HEK293 (cell line): Measurements from ENCODE around the gene ELL2.

ENCODE experiments used
- CTCF ChIA-PET: fragments of 350-600 bp; formaldehyde crosslinking; extraction: SDS; loops from one replicate; lab custom pipeline; 2021; ENCODE audit warnings: antibody characterized with exemption; lab: Yijun Ruan, JAX
- POLR2A ChIA-PET: fragments of 300-600 bp; formaldehyde crosslinking; extraction: SDS; loops from one replicate; lab custom pipeline; 2020; ENCODE audit warnings: antibody characterized with exemption, inconsistent platforms; lab: Yijun Ruan, JAX
- H3K27ac ChIP-seq: fragments of 200-500 bp; sonication (Bioruptor generic); 2 replicates; pipeline ENCODE4 v1.5.1; 2014; ENCODE audit warnings: low read depth, low read length, control low read depth, inconsistent platforms; ENCODE audit errors: extremely low read depth
- H3K36me3 ChIP-seq, 2 experiments: fragments of 200-500 bp in 1 of 2; sonication (Bioruptor generic) in 1 of 2; 1 replicate in 1 of 2; 2 replicates in 1 of 2; pipeline ENCODE4 v1.5.1; 2014 to 2017; ENCODE audit warnings: inconsistent platforms in 2 of 2, low read length in 2 of 2; ENCODE audit not compliant: control insufficient read depth in 2 of 2, insufficient read depth in 1 of 2
- H3K4me1 ChIP-seq: fragments of 200-500 bp; sonication (Bioruptor generic); 2 replicates; pipeline ENCODE4 v1.5.1; 2014; ENCODE audit warnings: mild to moderate bottlenecking, low read length, inconsistent platforms; ENCODE audit not compliant: control insufficient read depth, insufficient read depth
- H3K4me3 ChIP-seq: 2 replicates; pipeline ENCODE4 v1.5.1; 2011; ENCODE audit warnings: low read depth, mild to moderate bottlenecking, control low read depth, low read length, moderate library complexity
- H3K9me3 ChIP-seq: fragments of 200-500 bp; sonication (Bioruptor generic); 2 replicates; pipeline ENCODE4 v1.5.1; 2014; ENCODE audit warnings: low read depth, low read length, inconsistent platforms; ENCODE audit not compliant: control insufficient read depth, insufficient read depth
- GLIS2 ChIP-seq: fragments of 450-650 bp; formaldehyde crosslinking; IDR thresholded peaks from 2 replicates; pipeline ENCODE4 v1.5.1; 2016; ENCODE audit warnings: missing biosample characterization, missing genetic modification characterization
- HOXC10 ChIP-seq: sonication (generic); formaldehyde crosslinking; IDR thresholded peaks from 2 replicates; pipeline ENCODE4 v1.8.1; 2023; ENCODE audit warnings: mild to moderate bottlenecking, missing genetic modification reagents
- KLF17 ChIP-seq: fragments of 450-650 bp; formaldehyde crosslinking; IDR thresholded peaks from 2 replicates; pipeline ENCODE4 v1.5.1; 2016; ENCODE audit warnings: missing biosample characterization, missing genetic modification characterization
- KLF7 ChIP-seq: fragments of 450-650 bp; formaldehyde crosslinking; IDR thresholded peaks from 2 replicates; pipeline ENCODE4 v1.5.1; 2016; ENCODE audit warnings: missing biosample characterization, missing genetic modification characterization, borderline replicate concordance
- SCRT2 ChIP-seq: fragments of 450-650 bp; formaldehyde crosslinking; IDR thresholded peaks from 2 replicates; pipeline ENCODE4 v1.5.1; 2016; ENCODE audit warnings: missing biosample characterization, missing genetic modification characterization
- ZBTB44 ChIP-seq: fragments of 450-650 bp; IDR thresholded peaks from 2 replicates; pipeline ENCODE4 v1.5.1; 2018; ENCODE audit warnings: missing biosample characterization, mild to moderate bottlenecking, missing genetic modification characterization
- ZFHX2 ChIP-seq: fragments of 450-650 bp; formaldehyde crosslinking; conservative IDR thresholded peaks from 2 replicates; pipeline ENCODE4 v1.5.1; 2016; ENCODE audit warnings: missing biosample characterization, missing genetic modification characterization
- ZNF114 ChIP-seq: fragments of 450-650 bp; formaldehyde crosslinking; IDR thresholded peaks from 2 replicates; pipeline ENCODE4 v1.5.0; 2017; ENCODE audit warnings: missing biosample characterization, missing genetic modification characterization
- ZNF138 ChIP-seq: fragments of 450-650 bp; formaldehyde crosslinking; IDR thresholded peaks from 2 replicates; pipeline ENCODE4 v1.5.1; 2016; ENCODE audit warnings: missing biosample characterization, missing genetic modification characterization, borderline replicate concordance
- ZNF157 ChIP-seq: fragments of 450-650 bp; formaldehyde crosslinking; IDR thresholded peaks from 2 replicates; pipeline ENCODE4 v1.5.1; 2016; ENCODE audit warnings: missing biosample characterization, missing genetic modification characterization
- ZNF19 ChIP-seq: fragments of 450-650 bp; formaldehyde crosslinking; IDR thresholded peaks from 2 replicates; pipeline ENCODE4; 2016; ENCODE audit warnings: missing biosample characterization, missing genetic modification characterization, low read depth
- ZNF37A ChIP-seq: fragments of 450-650 bp; IDR thresholded peaks from 2 replicates; pipeline ENCODE4 v1.5.1; 2018; ENCODE audit warnings: missing biosample characterization, missing genetic modification characterization
- ZNF48 ChIP-seq: fragments of 450-650 bp; formaldehyde crosslinking; IDR thresholded peaks from 2 replicates; pipeline ENCODE4 v1.5.1; 2016; ENCODE audit warnings: missing biosample characterization, missing genetic modification characterization
- ZNF521 ChIP-seq: fragments of 450-650 bp; formaldehyde crosslinking; IDR thresholded peaks from 2 replicates; pipeline ENCODE4 v1.5.1; 2017; ENCODE audit warnings: missing biosample characterization, mild to moderate bottlenecking, missing genetic modification characterization
- ZNF560 ChIP-seq: fragments of 450-650 bp; formaldehyde crosslinking; IDR thresholded peaks from 2 replicates; pipeline ENCODE4 v1.5.1; 2017; ENCODE audit warnings: missing biosample characterization, missing genetic modification characterization, borderline replicate concordance
- ZNF561 ChIP-seq: fragments of 450-650 bp; IDR thresholded peaks from 2 replicates; pipeline ENCODE4 v1.5.1; 2018; ENCODE audit warnings: missing biosample characterization, missing genetic modification characterization, borderline replicate concordance
- ZNF623 ChIP-seq: fragments of 450-650 bp; formaldehyde crosslinking; IDR thresholded peaks from 2 replicates; pipeline ENCODE4 v1.5.1; 2016; ENCODE audit warnings: missing biosample characterization, missing genetic modification characterization
- ZNF624 ChIP-seq: fragments of 450-650 bp; formaldehyde crosslinking; IDR thresholded peaks from 2 replicates; pipeline ENCODE4 v1.5.1; 2017; ENCODE audit warnings: missing biosample characterization, missing genetic modification characterization
- ZNF664 ChIP-seq: fragments of 450-650 bp; formaldehyde crosslinking; IDR thresholded peaks from 2 replicates; pipeline ENCODE4 v1.5.1; 2016; ENCODE audit warnings: missing biosample characterization, missing genetic modification characterization
- ZNF707 ChIP-seq: fragments of 450-650 bp; formaldehyde crosslinking; IDR thresholded peaks from 2 replicates; pipeline ENCODE4 v1.5.1; 2016; ENCODE audit warnings: missing biosample characterization, missing genetic modification characterization
- ZNF747 ChIP-seq: fragments of 450-650 bp; formaldehyde crosslinking; IDR thresholded peaks from 2 replicates; pipeline ENCODE4 v1.5.1; 2016; ENCODE audit warnings: missing biosample characterization, missing genetic modification characterization
- ZNF792 ChIP-seq: fragments of 450-650 bp; formaldehyde crosslinking; IDR thresholded peaks from 2 replicates; pipeline ENCODE4 v1.5.1; 2016; ENCODE audit warnings: missing biosample characterization, missing genetic modification characterization
- TF ChIP-seq, protein P1 (sequence below): fragments of 450-650 bp; formaldehyde crosslinking; IDR thresholded peaks from 2 replicates; pipeline ENCODE4 v1.5.1; 2016; ENCODE audit warnings: missing biosample characterization, missing genetic modification characterization, borderline replicate concordance
- TF ChIP-seq, protein P2 (sequence below): fragments of 450-650 bp; formaldehyde crosslinking; IDR thresholded peaks from 2 replicates; pipeline ENCODE4 v1.5.1; 2016; ENCODE audit warnings: missing biosample characterization, missing genetic modification characterization

ELL2 gene

GRCh38 chr5:95921501-95921900, 40.1 kb downstream of the ELL2 start:
- no peak overlapping the region for H3K27ac ChIP-seq
- no peaks in the 10 kb centered on the region for H3K36me3 ChIP-seq
- no peak overlapping the region for H3K4me3 ChIP-seq
- peaks cover 11% of the 10 kb centered on the region; the same call in 1 of the 2 replicates for H3K4me1 ChIP-seq
- CTCF ChIA-PET = interaction anchor here (0.7 kb wide), 1 partner anchor 13 kb away, joined by 10 read pairs; no protein-coding TSS in a partner anchor
- TF ChIP-seq ZNF521 (tag by site-specific recombination) (no peak), KLF7 (tag by site-specific recombination) (no peak), ZBTB44 (tag by site-specific recombination) (no peak), ZNF792 (tag by site-specific recombination) (no peak), GLIS2 (tag by site-specific recombination) (no peak), ZNF560 (tag by site-specific recombination) (no peak), ZNF561 (tag by site-specific recombination) (no peak), KLF17 (no peak), ZFHX2 (tag by site-specific recombination) (no peak)
- TF ChIP-seq, protein P1, sequence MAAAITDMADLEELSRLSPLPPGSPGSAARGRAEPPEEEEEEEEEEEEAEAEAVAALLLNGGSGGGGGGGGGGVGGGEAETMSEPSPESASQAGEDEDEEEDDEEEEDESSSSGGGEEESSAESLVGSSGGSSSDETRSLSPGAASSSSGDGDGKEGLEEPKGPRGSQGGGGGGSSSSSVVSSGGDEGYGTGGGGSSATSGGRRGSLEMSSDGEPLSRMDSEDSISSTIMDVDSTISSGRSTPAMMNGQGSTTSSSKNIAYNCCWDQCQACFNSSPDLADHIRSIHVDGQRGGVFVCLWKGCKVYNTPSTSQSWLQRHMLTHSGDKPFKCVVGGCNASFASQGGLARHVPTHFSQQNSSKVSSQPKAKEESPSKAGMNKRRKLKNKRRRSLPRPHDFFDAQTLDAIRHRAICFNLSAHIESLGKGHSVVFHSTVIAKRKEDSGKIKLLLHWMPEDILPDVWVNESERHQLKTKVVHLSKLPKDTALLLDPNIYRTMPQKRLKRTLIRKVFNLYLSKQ (tag by site-specific recombination) = no peak
- TF ChIP-seq, all 188 proteins: peak for 0
- H3K9me3 ChIP-seq = no peaks in the 10 kb centered on the region
- POLR2A ChIA-PET = no interaction called here

DNA sequence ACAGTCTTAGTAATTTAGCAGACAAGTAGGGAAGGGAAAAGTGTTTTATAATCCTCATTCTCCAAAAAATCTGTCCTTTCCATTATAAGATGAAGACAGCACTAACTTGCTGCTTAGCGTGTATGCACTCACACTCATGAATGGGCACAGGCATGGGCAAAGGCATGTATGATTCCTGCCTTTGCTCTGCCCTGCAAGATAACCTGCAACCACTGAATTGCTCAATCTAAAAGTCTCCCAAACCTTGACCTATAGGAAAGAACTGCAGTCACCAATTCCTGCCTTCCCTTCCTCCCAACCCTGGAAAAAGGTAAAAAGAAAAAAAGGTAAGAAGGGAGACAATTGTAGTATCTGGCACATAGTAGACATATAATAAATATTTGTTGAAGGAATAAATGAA, 40.8 kb downstream of the ELL2 start:
- Histone ChIP-seq H3K4me3 (no peak overlapping the region), H3K4me1 (peaks cover 13% of the 10 kb centered on the region; the same call in 1 of the 2 replicates), H3K27ac (no peak overlapping the region)
- CTCF ChIA-PET = no interaction called here
- POLR2A ChIA-PET = no interaction called here
- TF ChIP-seq ZNF48 (tag by site-specific recombination) (no peak), ZNF138 (tag by site-specific recombination) (no peak), KLF7 (tag by site-specific recombination) (no peak), ZNF37A (tag by site-specific recombination) (no peak), ZNF664 (no peak), ZNF157 (tag by site-specific recombination) (no peak), ZNF624 (tag by site-specific recombination) (no peak), ZNF19 (no peak), SCRT2 (tag by site-specific recombination) (no peak), ZNF747 (tag by site-specific recombination) (no peak), ZNF623 (no peak), ZNF114 (no peak), HOXC10 (CRISPR knock-in tag) (no peak), ZNF707 (tag by site-specific recombination) (no peak)
- TF ChIP-seq, protein P2, sequence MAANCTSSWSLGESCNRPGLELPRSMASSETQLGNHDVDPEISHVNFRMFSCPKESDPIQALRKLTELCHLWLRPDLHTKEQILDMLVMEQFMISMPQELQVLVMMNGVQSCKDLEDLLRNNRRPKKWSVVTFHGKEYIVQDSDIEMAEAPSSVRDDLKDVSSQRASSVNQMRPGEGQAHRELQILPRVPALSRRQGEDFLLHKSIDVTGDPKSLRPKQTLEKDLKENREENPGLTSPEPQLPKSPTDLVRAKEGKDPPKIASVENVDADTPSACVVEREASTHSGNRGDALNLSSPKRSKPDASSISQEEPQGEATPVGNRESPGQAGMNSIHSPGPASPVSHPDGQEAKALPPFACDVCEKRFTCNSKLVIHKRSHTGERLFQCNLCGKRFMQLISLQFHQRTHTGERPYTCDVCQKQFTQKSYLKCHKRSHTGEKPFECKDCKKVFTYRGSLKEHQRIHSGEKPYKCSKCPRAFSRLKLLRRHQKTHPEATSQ (tag by site-specific recombination) = no peak
- TF ChIP-seq, all 188 proteins: peak for 0
- no peaks in the 10 kb centered on the region for H3K9me3 ChIP-seq
- H3K36me3 ChIP-seq = no peaks in the 10 kb centered on the region
